ENCODE results near the gene TCTN1.

TCTN1 gene

GRCh38 chr12:110677206-110677911 lies 63.4 kb downstream of the TCTN1 start:
- DNase-seq (ENCODE audit: extremely low read depth, low read depth), result no peak
- no peak for TF ChIP-seq CTCF (IDR thresholded peaks at IDR 0.05; ENCODE audit: low read depth, low read length)

- no peak for DNase-seq (ENCODE audit: extremely low read depth, low read depth)
- TF ChIP-seq CTCF (IDR thresholded peaks at IDR 0.05; ENCODE audit: low read depth, low read length), result no peak
These were observed 64.1 kb downstream of the TCTN1 start for GRCh38 chr12:110677982-110678381.

- no peak for DNase-seq (ENCODE audit: extremely low read depth, low read depth)
- no peak for TF ChIP-seq CTCF (IDR thresholded peaks at IDR 0.05; ENCODE audit: low read depth, low read length)
These were observed 65.3 kb downstream of the TCTN1 start for GRCh38 chr12:110679201-110679600.

GRCh38 chr12:110680032-110680431 lies 66.1 kb downstream of the TCTN1 start:
- no peak for TF ChIP-seq CTCF (IDR thresholded peaks at IDR 0.05; ENCODE audit: low read depth, low read length)
- no peak for DNase-seq (ENCODE audit: extremely low read depth, low read depth)

GRCh38 chr12:110683888-110684287 lies 70.0 kb downstream of the TCTN1 start:
- no peak for TF ChIP-seq CTCF (IDR thresholded peaks at IDR 0.05; ENCODE audit: low read depth, low read length)
- DNase-seq (ENCODE audit: extremely low read depth, low read depth), result no peak

- no peak for TF ChIP-seq CTCF (IDR thresholded peaks at IDR 0.05; ENCODE audit: low read depth, low read length)
- DNase-seq (ENCODE audit: extremely low read depth, low read depth), result no peak
These were observed 70.4 kb downstream of the TCTN1 start for GRCh38 chr12:110684312-110684836.

GRCh38 chr12:110686294-110686903 lies 72.5 kb downstream of the TCTN1 start:
- TF ChIP-seq CTCF (IDR thresholded peaks at IDR 0.05; ENCODE audit: low read depth, low read length), result no peak
- no peak for DNase-seq (ENCODE audit: extremely low read depth, low read depth)

Measured in AG09319 (cell line).